GM18507 (cell line): ENCODE measurements around the gene TSPAN14.

Source experiments
- DNase-seq: peaks from one replicate; pipeline ENCODE4 v3.0.0; 2011; ENCODE audit warnings: low read depth; ENCODE audit not compliant: insufficient read length; ENCODE audit errors: extremely low spot score
- FAIRE-seq: peaks from 2 replicates; lab custom pipeline; 2011; peaks lifted over from hg19 to GRCh38; lab: Jason Lieb, UNC

TSPAN14 gene

GRCh38 chr10:80421050-80421706, 32.9 kb upstream of the TSPAN14 start:
- peak; percentile 35 for FAIRE-seq
- DNase-seq, result no peak

GRCh38 chr10:80421707-80422536, 32.2 kb upstream of the TSPAN14 start:
- DNase-seq, result peak; percentile 12
- peak; percentile 75 for FAIRE-seq

GRCh38 chr10:80425901-80426300, 28.2 kb upstream of the TSPAN14 start:
- FAIRE-seq, result no peak
- DNase-seq, result no peak

- FAIRE-seq, result no peak
- DNase-seq, result no peak
Measured at GRCh38 chr10:80427541-80427940, 26.6 kb upstream of the TSPAN14 start.

DNA sequence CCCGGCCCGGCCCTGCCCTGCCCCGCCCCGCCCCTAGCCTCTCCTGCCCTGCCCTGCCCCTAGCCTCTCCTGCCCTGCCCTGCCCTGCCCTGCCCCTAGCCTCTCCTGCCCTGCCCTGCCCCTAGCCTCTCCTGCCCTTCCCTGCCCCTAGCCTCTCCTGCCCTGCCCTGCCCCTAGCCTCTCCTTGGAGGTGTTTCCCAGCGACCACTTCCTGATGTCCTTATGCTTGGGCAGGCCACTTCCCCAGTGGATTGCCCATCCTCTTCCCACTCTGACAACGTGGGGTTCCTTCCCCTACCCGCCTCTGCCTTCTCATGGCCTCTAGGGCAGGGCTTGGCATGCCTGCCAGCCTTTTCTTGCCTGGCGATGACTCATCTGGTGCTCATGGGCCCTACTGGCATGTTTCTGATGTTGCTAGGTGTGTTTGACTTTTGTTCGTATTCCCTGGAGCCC, 24.6 kb upstream of the TSPAN14 start:
- FAIRE-seq, result no peak
- no peak for DNase-seq

GRCh38 chr10:80433134-80433533, 21.0 kb upstream of the TSPAN14 start:
- no peak for FAIRE-seq
- no peak for DNase-seq

- FAIRE-seq (no peak), DNase-seq (no peak)
Measured at GRCh38 chr10:80436446-80437098, 17.5 kb upstream of the TSPAN14 start.

- no peak for FAIRE-seq
- no peak for DNase-seq
Measured at GRCh38 chr10:80437227-80437626, 16.9 kb upstream of the TSPAN14 start.

DNA sequence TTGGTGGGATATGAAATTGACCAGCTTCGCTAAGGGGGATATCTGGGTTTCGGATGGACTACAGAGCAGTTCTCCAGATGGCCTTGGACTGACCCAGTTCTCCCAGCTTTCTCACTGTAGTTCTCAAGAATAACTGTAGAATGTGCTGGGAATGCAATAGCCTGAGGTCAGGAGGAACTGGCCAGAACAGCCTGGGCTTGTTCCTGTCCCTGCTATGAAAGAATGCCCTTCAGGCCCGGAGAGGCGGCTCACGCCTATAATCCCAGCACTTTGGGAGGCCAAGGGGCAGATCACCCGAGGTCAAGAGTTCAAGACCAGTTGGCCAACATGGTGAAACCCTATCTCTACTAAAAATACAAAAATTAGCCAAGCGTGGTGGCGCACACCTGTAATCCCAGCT, 12.3 kb upstream of the TSPAN14 start:
- FAIRE-seq (no peak), DNase-seq (no peak)

DNA sequence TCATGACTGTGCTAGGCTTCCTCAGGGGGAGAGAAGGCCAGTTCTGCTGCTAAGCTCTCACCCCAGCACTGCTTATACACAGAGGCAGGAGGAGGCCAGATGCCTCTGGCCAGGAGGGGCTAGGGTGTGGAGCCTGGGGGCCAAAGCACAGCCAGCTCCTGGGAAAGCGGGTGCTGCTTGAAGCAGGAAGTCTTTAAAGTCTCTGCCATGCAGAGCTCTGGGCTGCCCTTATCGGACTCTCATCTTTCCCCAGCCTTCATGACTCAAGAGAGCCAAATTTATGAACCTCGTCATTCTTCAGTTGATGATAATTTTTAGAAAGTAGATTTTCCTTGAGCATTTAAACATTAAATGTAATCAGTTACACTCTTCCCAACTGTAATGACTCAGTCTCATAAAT, 11.2 kb upstream of the TSPAN14 start:
- no peak for DNase-seq
- FAIRE-seq, result no peak

DNA sequence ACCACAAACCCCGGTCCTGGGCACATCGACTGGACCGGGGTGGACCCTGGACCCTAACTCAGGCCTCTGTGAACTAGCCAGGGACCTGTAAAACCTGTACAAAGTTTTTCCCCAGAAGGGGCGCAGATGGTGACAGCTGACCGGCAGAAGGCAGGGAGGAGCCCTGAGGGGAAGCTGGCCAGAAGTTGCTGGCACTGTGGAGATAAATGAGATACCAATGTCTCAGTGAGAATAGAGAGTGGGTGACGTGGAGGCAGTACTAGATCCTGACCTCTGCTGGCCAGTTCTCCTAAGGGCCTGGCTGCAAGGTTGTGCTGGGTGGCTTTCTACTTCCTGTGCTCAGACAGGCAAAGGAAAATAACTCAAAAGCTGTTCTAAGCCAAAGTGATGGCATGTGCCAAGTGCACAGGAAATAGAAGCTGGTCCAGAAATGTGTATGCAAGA, 10.6 kb upstream of the TSPAN14 start:
- DNase-seq (no peak), FAIRE-seq (no peak)

DNA sequence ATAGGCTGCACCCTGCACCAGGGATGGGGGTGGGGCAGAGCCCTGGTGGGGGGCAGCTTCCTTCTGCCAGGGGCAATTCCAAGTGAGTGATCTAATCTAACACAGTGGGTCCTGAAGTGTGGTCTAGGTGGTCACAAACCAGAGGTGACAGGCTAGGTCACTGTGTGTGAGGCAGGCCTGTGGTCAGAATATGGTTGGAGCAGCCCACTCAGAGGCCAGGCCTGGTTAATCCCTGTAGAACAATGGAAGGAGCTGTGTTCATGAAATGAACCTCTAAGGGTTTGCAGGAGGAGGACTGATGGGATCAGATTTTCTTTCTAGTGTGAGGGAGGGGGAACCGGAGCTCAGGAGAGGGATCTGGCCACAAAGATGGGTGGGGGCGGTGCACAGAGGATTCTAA, 10.0 kb upstream of the TSPAN14 start:
- DNase-seq, result no peak
- no peak for FAIRE-seq

DNA sequence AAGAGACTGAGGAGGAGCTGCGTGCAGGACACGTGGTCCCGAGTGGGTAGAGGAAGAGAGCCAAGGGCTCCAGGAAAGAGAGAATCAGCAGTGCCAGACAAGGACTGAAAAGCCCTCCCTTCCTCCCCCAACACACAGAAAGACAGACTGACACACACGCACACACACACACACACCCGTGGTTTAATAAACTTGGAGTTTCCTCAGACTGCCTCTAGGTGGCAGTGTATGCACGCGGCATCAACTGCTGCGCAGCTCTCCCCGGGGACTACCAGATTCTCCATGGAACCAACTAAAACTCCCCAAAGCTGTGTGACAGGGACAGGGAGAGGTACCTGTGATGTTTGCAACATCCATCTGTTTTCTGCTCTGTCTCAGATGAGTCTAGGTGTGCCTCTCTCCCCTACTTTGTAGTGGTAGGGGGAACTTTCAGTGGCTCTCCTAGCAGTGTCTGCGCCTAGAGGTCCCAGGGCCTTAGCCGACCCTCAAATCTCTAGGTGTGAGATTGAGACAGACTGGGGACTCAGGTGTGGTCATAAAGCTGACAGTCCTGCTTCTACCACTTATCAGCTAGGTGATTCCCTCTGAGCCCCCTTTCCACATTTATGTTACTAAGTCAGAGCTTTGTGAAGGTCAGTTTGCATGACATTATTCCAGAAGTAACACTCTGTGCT, 9.3 kb upstream of the TSPAN14 start:
- peak; percentile 48 for FAIRE-seq
- peak; percentile 44 for DNase-seq

GRCh38 chr10:80447436-80448190, 6.5 kb upstream of the TSPAN14 start:
- no peak for DNase-seq
- no peak for FAIRE-seq

- FAIRE-seq (no peak), DNase-seq (no peak)
Measured at GRCh38 chr10:80448209-80448942, 5.7 kb upstream of the TSPAN14 start.

- FAIRE-seq (no peak), DNase-seq (no peak)
Measured at GRCh38 chr10:80449520-80449919, 4.6 kb upstream of the TSPAN14 start.

DNA sequence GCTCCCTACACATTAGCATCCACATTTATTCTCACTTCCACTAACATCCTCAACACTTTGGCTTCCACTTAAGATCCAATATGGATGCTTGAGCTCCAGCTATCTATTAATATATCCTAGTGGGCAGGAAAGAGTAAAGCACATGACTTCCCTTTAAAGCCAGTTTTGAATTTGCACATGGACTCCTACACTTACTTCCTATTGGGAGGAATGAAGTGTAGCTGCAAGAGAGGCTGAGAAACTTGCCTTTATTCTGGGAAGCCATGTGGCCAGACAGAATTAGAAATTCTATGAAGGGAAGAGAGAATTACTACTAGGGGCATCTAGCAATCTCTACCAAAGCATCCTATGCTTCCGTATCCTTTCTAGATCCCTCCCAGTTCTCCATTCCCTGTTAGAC, 3.0 kb upstream of the TSPAN14 start:
- no peak for FAIRE-seq
- DNase-seq, result no peak

GRCh38 chr10:80452069-80452468, 2.0 kb upstream of the TSPAN14 start:
- no peak for FAIRE-seq
- no peak for DNase-seq

DNA sequence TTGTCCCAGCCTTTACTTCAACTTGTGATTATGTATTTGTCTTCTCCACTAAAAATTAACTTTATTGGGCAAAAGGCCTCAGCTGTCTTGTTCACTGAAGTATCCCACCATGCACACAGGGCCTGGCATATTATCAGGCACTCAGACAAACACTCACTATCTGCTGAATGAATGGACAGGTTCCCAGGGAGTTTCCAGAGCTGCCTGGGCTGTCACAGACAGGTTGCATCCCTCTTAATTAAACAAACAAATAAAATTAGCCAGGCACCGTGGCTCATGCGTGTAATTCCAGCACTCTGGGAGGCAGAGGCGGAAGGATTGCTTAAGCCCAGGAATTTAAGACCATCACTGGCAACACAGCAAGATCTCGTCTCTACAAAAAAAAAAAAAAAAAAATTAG, 1.5 kb upstream of the TSPAN14 start:
- FAIRE-seq (no peak), DNase-seq (no peak)
